ENCODE results near the gene ZNF69.
"Not testable (repeated sequence)": the region's sequence is repeated elsewhere in the genome, so short reads cannot be mapped to it uniquely, and the experiment has no call there.

ZNF69 gene

DNA sequence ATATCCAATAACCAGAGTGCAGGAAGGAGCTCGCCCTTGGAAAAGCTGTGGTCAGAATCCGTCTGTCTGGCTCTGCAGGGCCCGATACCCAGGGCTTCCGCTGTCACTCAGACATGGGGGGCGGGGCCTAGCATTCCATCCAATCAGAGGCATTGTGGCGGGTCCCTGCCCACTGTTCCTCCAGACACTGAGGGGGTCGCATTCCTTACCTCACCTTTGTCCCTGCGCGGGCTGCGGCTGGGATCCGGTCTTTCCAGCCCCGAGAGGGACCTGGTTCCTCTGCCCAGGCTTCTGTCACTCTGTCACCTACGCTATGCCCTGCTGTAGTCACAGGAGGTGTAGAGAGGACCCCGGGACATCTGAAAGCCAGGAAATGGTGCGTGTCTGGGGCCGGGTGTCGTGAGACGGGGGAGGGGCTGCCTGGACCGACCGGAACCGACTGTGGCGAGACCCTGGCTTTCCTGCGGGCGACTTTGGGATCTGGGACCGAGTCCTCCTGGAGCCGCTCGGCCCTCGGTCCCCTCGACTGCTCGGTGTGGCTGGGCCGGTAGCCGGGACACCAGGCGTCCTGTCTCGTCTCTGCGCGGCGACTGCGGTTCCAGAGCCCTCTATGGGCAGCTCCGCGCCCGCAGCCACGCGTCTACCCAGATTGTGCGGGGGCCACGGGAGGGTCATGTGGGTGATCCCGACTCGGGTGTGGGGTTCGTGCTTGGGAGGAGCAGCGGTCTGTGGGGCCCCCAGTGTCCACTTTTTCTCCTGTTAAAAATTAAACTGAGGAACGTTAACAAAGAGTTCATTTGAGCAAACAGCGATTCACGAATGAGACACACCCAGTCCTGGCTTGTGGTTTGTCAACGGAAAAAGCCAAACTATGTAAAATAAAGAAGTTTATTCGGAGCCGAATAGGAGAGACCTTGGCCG lies at the start of gene ZNF69:
Gene ZNF69, plus strand, starts transcription at position 172 of the 921 bp plus-strand sequence. Its CDS starts 142 bp downstream, at position 314.
- peak; percentile 96 for DNase-seq

DNA sequence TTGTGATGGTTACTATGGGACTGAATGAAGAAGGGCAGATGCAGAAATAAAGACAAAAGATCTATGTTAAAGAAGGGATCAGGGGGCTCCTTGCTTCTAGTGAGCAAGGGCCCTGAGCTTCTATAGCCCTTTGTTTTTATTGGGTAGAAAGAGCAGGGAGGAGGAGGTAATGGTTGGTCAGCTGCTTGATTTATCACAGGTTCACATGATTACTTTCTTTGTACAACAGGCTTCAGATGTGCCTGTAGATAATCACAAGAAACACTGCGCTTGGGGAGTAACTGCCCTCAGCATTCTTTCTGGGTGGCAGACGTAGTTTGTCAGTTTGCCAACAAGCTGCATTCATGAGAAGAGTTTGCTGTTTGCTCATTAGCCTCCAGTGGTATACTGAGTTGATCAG lies 43.9 kb upstream of the ZNF69 start:
- DNase-seq, result peak; percentile 84

DNA sequence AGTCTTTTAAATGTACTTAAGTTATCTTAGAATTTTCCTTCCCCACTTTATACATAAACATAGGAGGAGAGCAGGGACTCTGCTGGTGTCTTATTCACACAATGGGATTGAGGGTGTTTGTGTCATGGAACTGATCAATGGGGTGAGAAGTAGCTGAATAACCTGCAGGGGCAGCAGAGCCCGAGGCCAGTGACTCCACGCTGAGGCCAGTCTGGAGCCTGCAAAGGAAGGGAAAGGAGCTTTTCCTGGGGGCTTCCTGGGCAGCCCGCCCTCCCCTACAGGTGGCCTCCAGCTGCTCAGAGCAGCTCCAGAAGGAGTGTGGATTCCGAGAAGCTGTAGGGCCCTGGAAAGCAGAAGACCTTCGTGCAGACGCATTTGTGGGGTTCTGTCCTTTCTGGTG lies 40.0 kb upstream of the ZNF69 start:
- DNase-seq, result peak; percentile 29

DNA sequence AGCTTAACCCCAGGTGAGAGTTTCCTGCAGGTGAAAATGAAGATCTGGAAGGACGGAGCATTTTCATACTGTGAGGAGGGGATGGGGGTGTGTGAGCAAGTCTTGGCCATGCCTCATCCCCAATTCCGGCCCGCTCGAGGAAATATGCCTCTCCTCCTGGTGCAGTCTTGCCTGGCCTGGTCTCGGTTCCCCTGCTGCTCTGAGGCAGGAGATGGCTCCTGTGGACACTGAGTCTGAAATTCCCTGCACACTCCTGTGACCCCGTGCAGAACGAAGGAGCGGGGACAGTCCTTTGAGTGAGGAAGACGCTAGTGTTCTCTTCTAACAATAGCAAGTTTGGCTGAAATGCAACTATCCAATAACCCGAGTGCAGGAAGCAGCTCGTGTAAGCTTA lies 39.4 kb upstream of the ZNF69 start:
- DNase-seq, result no peak

DNA sequence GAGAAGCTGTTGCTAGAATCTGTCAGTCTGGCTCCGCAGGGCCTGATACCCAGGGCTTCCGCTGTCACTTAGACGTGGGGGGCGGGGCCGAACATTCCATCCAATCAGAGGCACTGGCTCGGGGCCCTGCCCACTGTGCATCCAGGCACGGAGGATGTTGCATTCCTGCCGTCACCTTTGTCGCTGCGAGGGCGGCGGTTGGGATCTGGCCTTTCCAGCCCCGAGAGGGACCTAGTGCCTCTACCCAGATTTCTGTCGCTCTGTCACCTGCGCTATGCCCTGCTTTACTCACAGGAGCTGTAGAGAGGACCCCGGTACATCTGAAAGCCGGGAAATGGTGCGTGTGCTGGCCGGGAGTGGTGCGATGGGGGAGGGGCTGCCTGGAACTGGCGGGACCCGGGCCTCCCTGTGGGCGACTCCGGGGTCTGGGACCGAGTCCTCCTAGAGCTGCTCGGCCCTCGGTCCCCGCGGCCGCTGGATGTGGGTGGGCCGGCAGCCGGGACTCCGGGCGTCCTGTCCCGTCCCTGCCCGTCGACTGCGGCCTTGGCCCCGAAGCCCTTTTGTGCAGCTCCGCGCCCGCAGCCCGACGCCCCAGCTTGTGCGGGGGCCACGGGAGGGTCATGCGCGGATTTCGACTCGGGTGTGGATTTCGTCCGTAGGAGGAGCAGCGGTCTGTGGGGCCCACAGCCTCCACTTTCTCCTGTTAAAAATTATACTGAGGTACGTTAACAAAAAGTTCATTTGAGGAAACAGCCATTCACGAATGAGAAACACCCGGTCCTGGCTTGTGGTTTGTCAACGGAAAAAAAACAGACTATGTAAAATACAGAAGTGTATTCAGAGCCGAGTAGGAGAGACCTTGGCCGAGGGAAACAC lies 38.8 kb upstream of the ZNF69 start, which contains the start of gene ZNF439:
Gene ZNF439, plus strand, starts transcription at position 133 of the 876 bp plus-strand sequence. Its CDS starts 142 bp downstream, at position 275.
- DNase-seq, result peak; percentile 99

DNA sequence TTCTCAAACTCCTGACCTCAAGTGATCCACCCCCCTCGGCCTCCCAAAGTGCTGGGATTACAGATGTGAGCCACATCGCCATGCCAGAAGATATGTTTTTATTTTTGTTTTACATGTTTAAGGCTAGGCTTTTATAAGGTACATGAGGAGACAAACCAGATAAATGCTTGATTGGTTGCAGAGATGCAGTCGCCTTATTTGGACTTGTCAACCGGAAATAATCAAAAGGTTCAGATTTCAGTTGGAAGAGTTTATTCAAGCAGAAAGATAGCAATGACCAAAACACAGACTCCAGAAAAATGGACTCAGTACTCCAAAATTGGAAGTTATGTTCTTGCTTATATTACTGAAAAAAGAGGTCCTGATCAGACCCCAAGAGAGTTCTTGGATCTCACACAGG lies 37.3 kb upstream of the ZNF69 start:
- not testable (repeated sequence) for DNase-seq

DNA sequence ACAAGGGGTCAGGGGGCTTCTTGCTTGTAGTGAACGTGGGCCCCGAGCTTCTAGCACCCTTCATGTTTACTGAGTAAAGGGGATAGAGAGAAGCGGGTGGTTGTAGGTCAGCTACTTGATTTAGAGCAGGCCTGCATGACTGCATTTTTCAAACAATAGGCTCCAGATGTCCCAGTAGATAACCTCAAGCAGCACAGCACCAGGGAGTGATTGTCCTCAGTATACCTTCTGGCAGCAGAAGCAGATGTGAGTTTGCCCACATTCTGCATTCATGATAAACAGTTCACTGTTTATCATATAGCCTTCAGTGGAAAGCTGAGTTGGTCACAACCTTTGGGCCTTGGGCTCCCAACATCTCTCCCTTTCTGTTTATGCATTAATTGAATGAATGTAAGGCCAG lies 34.2 kb upstream of the ZNF69 start:
- DNase-seq, result no peak

DNA sequence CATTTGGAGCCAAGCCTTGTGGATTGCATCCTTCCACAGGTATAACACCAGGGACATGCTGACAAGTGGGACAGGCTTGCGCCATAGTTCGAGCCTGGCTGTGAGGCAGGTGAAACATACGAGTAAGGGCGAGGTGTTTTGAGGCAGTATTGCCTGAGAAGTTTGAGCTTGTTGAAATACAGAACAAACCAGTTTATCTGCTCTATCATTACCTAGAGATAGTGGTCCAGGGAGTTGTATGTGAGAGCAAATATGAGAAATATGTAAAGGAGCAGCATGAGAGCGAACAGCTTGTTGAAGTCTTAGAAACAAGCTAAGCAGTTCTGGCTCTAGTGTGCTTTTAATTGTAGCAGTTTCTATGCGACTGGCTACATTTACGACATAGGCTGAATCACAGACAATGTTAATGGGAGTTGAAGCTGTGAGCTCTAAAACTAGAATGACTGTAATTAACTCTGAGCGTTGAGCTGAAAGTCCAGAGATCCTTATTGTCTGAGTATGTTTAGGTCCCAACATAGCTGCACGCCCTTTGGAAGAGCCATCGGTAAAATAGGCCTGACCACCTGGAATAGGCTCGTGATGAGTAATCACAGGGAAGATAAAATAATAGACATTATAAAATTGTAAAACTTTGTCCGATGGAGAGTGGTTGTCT lies 30.9 kb upstream of the ZNF69 start:
- no peak for DNase-seq

DNA sequence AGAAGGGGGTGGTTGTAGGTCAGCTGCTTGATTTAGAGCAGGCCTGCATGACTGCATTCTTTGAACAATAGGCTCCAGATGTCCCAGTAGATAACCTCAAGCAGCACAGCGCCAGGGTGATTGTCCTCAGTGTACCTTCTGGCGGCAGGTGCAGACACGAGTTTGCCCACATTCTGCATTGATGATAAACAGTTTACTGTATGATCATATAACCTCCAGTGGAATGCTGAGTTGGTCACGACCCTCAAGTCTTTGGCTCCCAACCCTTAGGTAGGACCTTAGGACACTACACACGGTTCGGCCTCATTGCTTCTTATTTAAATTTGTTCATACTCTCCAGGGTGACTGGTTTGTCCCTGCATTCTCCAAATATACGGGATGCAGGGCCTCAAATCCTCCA lies 26.9 kb upstream of the ZNF69 start:
- DNase-seq, result no peak

DNA sequence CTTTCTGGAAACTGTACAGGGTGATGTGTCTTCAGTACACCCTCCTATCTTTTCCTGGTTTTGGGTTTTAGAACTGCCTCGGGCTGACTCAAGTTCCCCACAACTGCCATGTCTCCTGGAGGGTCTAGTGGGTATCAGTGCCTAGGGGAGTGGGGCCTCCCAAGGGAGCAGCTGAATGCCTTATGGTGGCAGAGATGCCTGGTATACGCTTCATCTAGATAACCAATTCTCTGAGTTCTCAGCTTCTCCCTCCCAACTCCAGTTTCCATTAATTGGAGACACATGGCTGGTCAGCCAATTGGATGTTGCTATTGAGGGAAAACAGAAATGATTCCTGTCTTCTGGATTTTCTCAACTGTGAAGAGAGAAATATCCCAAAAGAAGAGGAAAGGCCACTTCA lies 26.3 kb upstream of the ZNF69 start:
- no peak for DNase-seq

DNA sequence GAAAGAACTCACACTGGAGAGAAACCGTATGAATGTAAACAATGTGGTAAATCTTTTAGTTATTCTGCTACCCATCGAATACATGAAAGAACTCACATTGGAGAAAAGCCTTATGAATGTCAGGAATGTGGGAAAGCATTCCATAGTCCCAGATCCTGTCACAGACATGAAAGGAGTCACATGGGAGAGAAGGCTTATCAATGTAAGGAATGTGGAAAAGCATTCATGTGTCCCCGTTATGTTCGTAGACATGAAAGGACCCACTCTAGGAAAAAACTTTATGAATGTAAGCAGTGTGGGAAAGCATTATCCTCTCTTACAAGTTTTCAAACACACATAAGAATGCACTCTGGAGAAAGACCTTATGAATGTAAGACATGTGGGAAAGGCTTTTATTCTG lies 19.8 kb upstream of the ZNF69 start:
- not testable (repeated sequence) for DNase-seq

DNA sequence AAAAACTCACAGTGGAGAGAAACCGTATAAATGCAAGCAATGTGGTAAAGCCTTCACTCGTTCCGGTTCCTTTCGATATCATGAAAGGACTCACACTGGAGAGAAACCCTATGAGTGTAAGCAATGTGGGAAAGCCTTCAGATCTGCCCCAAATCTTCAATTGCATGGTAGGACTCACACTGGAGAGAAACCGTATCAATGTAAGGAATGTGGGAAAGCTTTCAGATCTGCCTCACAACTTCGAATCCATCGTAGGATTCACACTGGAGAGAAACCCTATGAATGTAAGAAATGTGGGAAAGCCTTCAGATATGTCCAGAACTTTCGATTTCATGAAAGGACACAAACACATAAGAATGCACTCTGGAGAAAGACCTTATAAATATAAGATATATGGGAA lies 19.4 kb upstream of the ZNF69 start:
- no peak for DNase-seq

DNA sequence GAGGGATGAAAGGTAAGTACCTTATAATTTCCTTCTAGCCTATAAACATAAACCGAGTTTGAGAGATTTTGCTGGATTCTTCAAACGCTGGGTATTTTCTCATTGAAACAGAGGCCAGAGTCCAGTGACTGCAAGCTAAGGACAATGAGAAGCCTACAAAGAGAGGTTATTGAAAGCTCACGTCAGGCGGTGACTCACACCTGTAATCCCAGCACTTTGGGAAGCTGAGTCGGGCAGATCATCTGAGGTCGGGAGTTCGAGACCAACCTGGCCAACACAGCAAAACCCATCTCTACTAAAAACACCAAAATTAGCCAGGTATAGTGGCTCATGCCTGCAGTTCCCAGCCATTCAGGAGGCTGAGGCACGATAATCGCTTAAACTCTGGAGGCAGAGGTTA lies 15.0 kb upstream of the ZNF69 start:
- no peak for DNase-seq

DNA sequence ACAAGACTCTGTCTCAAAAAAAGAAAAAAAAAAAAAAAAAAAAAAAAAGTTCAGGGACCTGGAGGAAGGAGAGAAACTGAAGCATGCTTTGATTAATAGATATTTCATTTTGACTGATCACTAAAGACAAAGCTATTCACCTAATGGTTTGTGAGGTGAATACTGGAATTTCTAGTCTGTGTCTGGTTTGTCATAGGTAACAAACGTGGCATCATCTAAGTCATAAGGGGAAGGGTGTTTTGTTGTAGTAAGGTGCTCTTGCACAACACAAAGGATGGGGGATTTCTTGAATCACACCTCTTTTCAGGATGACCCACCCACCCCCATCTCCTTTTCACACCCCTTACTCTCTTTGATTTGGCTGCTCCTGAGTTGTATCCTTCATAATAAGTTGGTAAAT lies 13.8 kb upstream of the ZNF69 start:
- DNase-seq, result no peak

DNA sequence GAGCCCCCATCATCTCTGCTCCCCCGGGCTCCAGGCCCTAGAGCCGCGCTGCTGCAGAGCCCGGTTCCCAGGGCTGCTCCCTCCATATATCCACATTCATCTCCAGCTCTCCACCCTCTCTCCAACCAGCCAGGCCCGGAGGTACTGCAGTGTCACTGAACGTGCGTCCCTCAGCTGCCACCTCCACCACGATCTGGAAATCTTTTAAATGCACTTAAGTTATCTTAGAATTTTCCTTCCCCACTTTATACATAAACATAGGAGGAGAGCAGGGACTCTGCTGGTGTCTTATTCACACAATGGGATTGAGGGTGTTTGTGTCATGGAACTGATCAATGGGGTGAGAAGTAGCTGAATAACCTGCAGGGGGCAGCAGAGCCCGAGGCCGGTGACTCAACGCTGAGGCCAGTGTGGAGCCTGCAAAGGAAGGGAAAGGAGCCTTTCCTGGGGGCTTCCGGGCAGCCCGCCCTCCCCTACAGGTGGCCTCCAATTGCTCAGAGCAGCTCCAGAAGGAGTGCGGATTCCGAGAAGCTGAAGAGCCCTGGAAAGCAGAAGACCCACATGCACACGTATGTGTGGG lies 7.8 kb upstream of the ZNF69 start:
- peak; percentile 36 for DNase-seq

DNA sequence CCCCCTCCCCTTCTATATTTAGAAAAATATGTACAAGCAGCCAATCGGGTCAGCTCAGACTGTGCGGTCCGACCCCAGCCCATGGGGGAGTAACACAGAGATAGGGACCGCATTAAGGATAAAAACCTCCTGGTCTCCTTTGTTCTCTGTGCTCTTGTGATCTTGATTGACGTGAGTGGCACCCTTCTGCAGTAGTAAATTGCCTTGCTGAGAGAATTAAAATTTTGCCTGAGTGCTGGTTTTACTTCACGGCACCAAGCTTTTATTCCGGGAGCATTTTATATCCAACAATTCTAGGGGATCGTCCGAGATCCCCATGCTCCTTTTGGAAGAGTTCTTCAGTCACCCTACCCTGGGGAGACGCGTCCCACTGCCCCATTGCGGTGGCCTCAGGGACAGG lies 7.0 kb upstream of the ZNF69 start:
- no peak for DNase-seq

DNA sequence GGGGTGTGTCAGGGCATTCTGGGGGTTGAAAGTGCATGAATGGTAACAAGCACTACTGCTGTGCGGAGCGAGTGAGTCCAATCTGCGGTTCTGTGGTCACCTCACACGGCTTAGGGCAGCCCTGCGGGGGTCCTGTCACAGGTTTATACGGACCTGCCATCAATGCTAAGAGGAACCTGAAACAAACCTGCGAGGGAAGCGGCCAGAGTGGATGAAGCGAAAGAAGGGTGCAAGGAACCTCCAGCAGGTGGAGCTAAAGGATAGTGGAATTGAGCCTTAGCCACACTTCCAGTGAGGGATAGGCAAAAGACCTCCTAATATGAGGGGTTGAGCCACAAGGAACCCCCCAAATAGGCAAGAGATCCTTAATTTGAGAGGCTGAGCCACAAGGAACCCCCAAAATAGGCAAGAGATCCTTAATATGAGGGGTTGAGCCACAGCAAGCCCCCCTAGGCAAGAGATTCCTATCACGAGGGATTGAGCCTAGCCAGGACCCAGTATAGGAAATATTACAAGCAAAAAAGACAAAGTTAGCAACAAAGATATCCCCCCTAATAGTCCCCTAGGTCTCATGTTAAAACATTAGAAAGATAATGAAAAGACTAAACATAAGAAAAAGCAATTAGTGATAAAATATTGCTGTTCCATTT lies 6.3 kb upstream of the ZNF69 start:
- DNase-seq, result peak; percentile 92

DNA sequence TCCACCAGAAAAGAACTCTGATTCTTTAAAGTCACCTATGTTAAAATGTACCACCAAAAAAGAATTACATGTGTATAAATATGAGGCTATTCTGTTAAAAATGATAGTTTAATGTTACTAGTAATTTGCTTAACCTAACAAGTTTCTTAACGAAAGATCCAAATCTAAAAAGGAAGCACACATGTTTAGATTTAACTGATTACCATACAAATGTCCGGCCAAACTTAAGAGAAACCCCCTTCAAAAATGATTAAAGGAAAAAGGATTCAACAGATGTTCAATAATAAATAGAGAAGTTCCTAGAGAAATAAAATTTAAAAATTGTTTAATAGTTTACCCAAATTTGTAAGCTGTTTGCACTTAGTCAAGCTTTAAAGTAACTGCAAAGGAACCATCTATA lies 5.0 kb upstream of the ZNF69 start:
- DNase-seq, result no peak

DNA sequence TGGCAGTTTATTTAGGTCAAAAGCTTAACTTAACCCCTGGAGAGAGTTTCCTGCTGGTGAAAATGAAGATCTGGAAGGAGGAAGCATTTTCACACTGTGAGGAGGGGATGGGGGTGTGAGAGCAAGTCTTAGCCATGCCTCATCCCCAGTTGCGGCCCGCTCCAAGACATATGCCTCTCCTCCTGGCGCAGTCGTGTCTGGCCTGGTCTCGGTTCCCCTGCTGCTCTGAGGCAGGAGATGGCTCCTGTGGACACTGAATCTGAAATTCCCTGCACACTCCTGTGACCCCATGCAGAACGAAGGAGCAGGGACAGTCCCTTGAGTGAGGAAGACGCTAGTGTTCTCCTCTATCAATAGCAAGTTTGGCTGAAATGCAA lies 360 bp upstream of the ZNF69 start:
- DNase-seq, result no peak

DNA sequence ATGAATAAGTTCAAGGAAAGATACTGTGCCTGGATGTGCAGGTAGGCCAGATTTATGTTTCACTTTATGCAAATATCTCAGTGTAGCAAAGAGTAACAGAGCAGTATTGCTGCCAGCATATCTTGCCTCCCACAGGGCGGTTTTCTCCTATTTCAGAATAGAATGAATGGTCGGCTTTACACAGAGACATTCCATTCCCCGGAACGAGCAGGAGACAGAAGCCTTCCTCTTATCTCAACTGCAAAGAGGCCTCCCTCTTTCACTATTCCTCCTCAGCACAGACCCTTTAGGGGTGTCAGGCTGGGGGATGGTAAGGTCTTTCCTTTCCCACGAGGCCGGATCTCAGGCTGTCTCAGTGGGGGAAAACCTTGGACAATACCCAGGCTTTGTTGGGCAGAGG lies 2.3 kb downstream of the ZNF69 start:
- DNase-seq, result not testable (repeated sequence)

DNA sequence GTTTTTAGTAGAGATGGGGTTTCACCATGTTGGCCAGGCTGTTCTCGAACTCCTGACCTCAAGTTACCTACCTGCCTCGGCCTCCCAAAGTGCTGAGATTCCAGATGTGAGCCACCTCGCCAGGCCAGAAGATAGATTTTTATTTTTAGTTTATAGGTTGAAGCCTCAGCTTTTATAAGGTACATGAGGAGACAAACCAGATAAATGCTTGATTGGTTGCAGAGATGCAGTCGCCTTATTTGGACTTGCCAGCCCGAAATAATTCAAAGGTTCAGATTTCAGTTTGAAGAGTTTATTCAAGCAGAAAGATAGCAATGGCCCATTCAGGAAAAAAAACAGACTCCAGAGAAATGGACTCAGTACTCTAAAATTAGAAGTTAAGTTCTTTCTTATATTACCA lies 3.1 kb downstream of the ZNF69 start:
- no peak for DNase-seq

DNA sequence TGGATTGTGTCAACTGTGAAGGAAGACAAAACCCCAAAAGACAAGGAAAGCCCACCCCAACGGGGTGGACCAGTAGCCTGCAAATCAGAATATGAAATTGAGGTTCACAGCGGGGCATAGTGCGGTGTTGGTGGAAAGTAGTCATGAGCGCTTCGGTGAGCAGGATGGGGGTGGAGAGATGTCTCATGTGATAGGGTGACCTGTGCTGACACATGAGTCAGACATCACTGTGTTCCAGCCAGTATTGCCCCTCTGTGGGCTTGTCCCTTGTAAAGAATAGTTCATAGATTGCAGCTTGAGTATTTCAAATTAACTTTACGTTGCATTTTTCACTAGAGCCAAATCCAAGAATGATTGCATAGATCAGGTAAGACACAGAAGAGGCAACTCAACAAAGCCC lies 7.3 kb downstream of the ZNF69 start:
- no peak for DNase-seq

Data from OCI-M1 (cell line).